Myocyte (in vitro differentiated cells): ENCODE results near the gene CPNE7. TPM values are rescaled to one million over a fixed set of nuclear protein-coding genes. Genes with fewer than 3 reads are reported as not detected.
A peak's percentile ranks its signal among the peaks of the same experiment; 100 is the strongest.
"Not testable (repeated sequence)": the region's sequence is repeated elsewhere in the genome, so short reads cannot be mapped to it uniquely, and the experiment has no call there.

Source experiments
- DNase-seq: peaks from one replicate; pipeline ENCODE4 v3.0.0-alpha.2; 2012; ENCODE audit warnings: low read depth
- total RNA-seq: library from RNA; depleted of rRNA; stranded (reverse); fragments of >200 nt; gene quantifications from 2 replicates; pipeline ENCODE4 v1.2.3, GENCODE V29; 2014

Gene CPNE7
- total RNA-seq, 1 donor from 2014 or later: 8.1 TPM

GRCh38 chr16:89621136-89621697, 45.7 kb downstream of the CPNE7 start:
- no peak for DNase-seq

- DNase-seq: no peak
Measured at GRCh38 chr16:89621698-89622409, 46.3 kb downstream of the CPNE7 start.

GRCh38 chr16:89623511-89624261, 48.1 kb downstream of the CPNE7 start:
- no peak for DNase-seq

- DNase-seq: no peak
Measured at GRCh38 chr16:89624777-89625761, 49.5 kb downstream of the CPNE7 start.

GRCh38 chr16:89629827-89630610, 54.5 kb downstream of the CPNE7 start:
- no peak for DNase-seq

- DNase-seq: peak; percentile 69
Measured at GRCh38 chr16:89633064-89633631, 57.6 kb downstream of the CPNE7 start.

- DNase-seq: not testable (repeated sequence)
Measured at GRCh38 chr16:89634463-89635385, 59.2 kb downstream of the CPNE7 start.

- DNase-seq: no peak
Measured at GRCh38 chr16:89636663-89637062, 61.1 kb downstream of the CPNE7 start.

GRCh38 chr16:89637379-89637778, 61.8 kb downstream of the CPNE7 start:
- DNase-seq: no peak

- no peak for DNase-seq
Measured at GRCh38 chr16:89638455-89638854, 62.9 kb downstream of the CPNE7 start.

- no peak for DNase-seq
Measured at GRCh38 chr16:89639385-89639784, 63.8 kb downstream of the CPNE7 start.

GRCh38 chr16:89641458-89642119, 66.0 kb downstream of the CPNE7 start:
- DNase-seq: no peak

GRCh38 chr16:89642574-89642973, 67.0 kb downstream of the CPNE7 start:
- no peak for DNase-seq

- no peak for DNase-seq
Measured at GRCh38 chr16:89643769-89644300, 68.3 kb downstream of the CPNE7 start.

- DNase-seq: no peak
Measured at GRCh38 chr16:89645122-89645521, 69.6 kb downstream of the CPNE7 start.

- no peak for DNase-seq
Measured at GRCh38 chr16:89646270-89646669, 70.7 kb downstream of the CPNE7 start.
